ENCODE results near the gene ZNF865.

The ZNF865 gene

GRCh38 chr19:55633861-55634260 is 28.4 kb downstream of the ZNF865 start:
- DNase-seq (ENCODE audit: low spot score), result no peak
- in situ Hi-C loops (cut with MboI; ENCODE audit: low sequenced_read_pairs, unreplicated experiment), result no loop called here
- TF ChIP-seq CTCF (IDR thresholded peaks at IDR 0.05; ENCODE audit: borderline replicate concordance, control extremely low read depth, extremely low read depth, insufficient read depth, missing control alignments), result no peak

GRCh38 chr19:55635334-55635717 is 29.9 kb downstream of the ZNF865 start:
- in situ Hi-C loops (cut with MboI; ENCODE audit: low sequenced_read_pairs, unreplicated experiment), result no loop called here
- no peak for TF ChIP-seq CTCF (IDR thresholded peaks at IDR 0.05; ENCODE audit: borderline replicate concordance, control extremely low read depth, extremely low read depth, insufficient read depth, missing control alignments)
- DNase-seq (ENCODE audit: low spot score), result no peak

GRCh38 chr19:55635856-55636440 is 30.5 kb downstream of the ZNF865 start:
- in situ Hi-C loops (cut with MboI; ENCODE audit: low sequenced_read_pairs, unreplicated experiment), result no loop called here
- no peak for DNase-seq (ENCODE audit: low spot score)
- TF ChIP-seq CTCF (IDR thresholded peaks at IDR 0.05; ENCODE audit: borderline replicate concordance, control extremely low read depth, extremely low read depth, insufficient read depth, missing control alignments), result no peak

- in situ Hi-C loops (cut with MboI; ENCODE audit: low sequenced_read_pairs, unreplicated experiment), result no loop called here
- no peak for TF ChIP-seq CTCF (IDR thresholded peaks at IDR 0.05; ENCODE audit: borderline replicate concordance, control extremely low read depth, extremely low read depth, insufficient read depth, missing control alignments)
- DNase-seq (ENCODE audit: low spot score), result no peak
These were observed 31.3 kb downstream of the ZNF865 start for GRCh38 chr19:55636723-55637122.

GRCh38 chr19:55637534-55637933 is 32.1 kb downstream of the ZNF865 start:
- no peak for TF ChIP-seq CTCF (IDR thresholded peaks at IDR 0.05; ENCODE audit: borderline replicate concordance, control extremely low read depth, extremely low read depth, insufficient read depth, missing control alignments)
- in situ Hi-C loops (cut with MboI; ENCODE audit: low sequenced_read_pairs, unreplicated experiment), result no loop called here
- DNase-seq (ENCODE audit: low spot score), result no peak

GRCh38 chr19:55638864-55639359 is 33.5 kb downstream of the ZNF865 start:
- TF ChIP-seq CTCF (IDR thresholded peaks at IDR 0.05; ENCODE audit: borderline replicate concordance, control extremely low read depth, extremely low read depth, insufficient read depth, missing control alignments), result peak; percentile 30
- in situ Hi-C loops (cut with MboI; ENCODE audit: low sequenced_read_pairs, unreplicated experiment), result no loop called here
- no peak for DNase-seq (ENCODE audit: low spot score)
